BJ (cell line): ENCODE results near the gene NSF. TPM values are rescaled to one million over a fixed set of nuclear protein-coding genes. Genes with fewer than 3 reads are reported as not detected.
"Not testable (repeated sequence)": the region's sequence is repeated elsewhere in the genome, so short reads cannot be mapped to it uniquely, and the experiment has no call there.

Source experiments
- CTCF ChIA-PET: fragments of 350-600 bp; formaldehyde crosslinking; extraction: SDS; loops from one replicate; lab custom pipeline; 2021; ENCODE audit warnings: antibody characterized with exemption, inconsistent platforms; lab: Yijun Ruan, JAX
- POLR2A ChIA-PET: fragments of 300-600 bp; sonication (Branson Sonifier 250); formaldehyde crosslinking; extraction: SDS; loops from one replicate; lab custom pipeline; 2021; ENCODE audit warnings: antibody characterized with exemption; lab: Charles Lee
- DNase-seq: peaks from one replicate; pipeline ENCODE4 v3.0.0-alpha.2; 2011; ENCODE audit warnings: low read depth
- H3K27me3 ChIP-seq: 2 replicates; pipeline ENCODE4 v1.6.0; 2011; ENCODE audit warnings: low read length; ENCODE audit not compliant: control insufficient read depth, insufficient read depth
- H3K36me3 ChIP-seq: 2 replicates; pipeline ENCODE4 v1.5.1; 2011; ENCODE audit warnings: low read length; ENCODE audit not compliant: control insufficient read depth, insufficient read depth
- H3K4me3 ChIP-seq: 2 replicates; pipeline ENCODE4 v1.5.1; 2011; ENCODE audit warnings: low read depth, mild to moderate bottlenecking, control low read depth, low read length
- polyA plus RNA-seq: library from polyadenylated mRNA; depleted of rRNA; stranded (reverse); fragments of >200 nt; gene quantifications from 2 replicates; pipeline ENCODE4 v1.2.3, GENCODE V29; 2011

The NSF gene
- polyA plus RNA-seq, 1 experiment, result 38.0 TPM

GRCh38 chr17:46600767-46601166, 10.3 kb downstream of the NSF start:
- DNase-seq, result not testable (repeated sequence)

GRCh38 chr17:46603125-46603524, 12.7 kb downstream of the NSF start:
- H3K36me3 ChIP-seq, CTCF ChIA-PET, H3K4me3 ChIP-seq, POLR2A ChIA-PET, H3K27me3 ChIP-seq, DNase-seq: not testable (repeated sequence)

More at GRCh38 chr17:46600767-46601166, 10.3 kb downstream of the NSF start:
- POLR2A ChIA-PET, H3K4me3 ChIP-seq, H3K27me3 ChIP-seq, CTCF ChIA-PET, H3K36me3 ChIP-seq: not testable (repeated sequence)

- CTCF ChIA-PET, DNase-seq, H3K36me3 ChIP-seq, H3K4me3 ChIP-seq, POLR2A ChIA-PET, H3K27me3 ChIP-seq: not testable (repeated sequence)
These were observed 20.8 kb downstream of the NSF start for GRCh38 chr17:46611304-46611703.

- POLR2A ChIA-PET, CTCF ChIA-PET, H3K4me3 ChIP-seq, DNase-seq, H3K36me3 ChIP-seq, H3K27me3 ChIP-seq: not testable (repeated sequence)
These were observed 23.4 kb downstream of the NSF start for GRCh38 chr17:46613876-46614275.

GRCh38 chr17:46617121-46617520, 26.7 kb downstream of the NSF start:
- POLR2A ChIA-PET, H3K36me3 ChIP-seq, DNase-seq, H3K4me3 ChIP-seq, CTCF ChIA-PET, H3K27me3 ChIP-seq: not testable (repeated sequence)

- H3K4me3 ChIP-seq, DNase-seq, H3K27me3 ChIP-seq, POLR2A ChIA-PET, CTCF ChIA-PET, H3K36me3 ChIP-seq: not testable (repeated sequence)
These were observed 28.5 kb downstream of the NSF start for GRCh38 chr17:46618975-46619374.

- DNase-seq, POLR2A ChIA-PET, H3K4me3 ChIP-seq, H3K27me3 ChIP-seq, H3K36me3 ChIP-seq, CTCF ChIA-PET: not testable (repeated sequence)
These were observed 33.3 kb downstream of the NSF start for GRCh38 chr17:46623790-46624189.

- H3K4me3 ChIP-seq, H3K27me3 ChIP-seq, H3K36me3 ChIP-seq, CTCF ChIA-PET, DNase-seq, POLR2A ChIA-PET: not testable (repeated sequence)
These were observed 34.3 kb downstream of the NSF start for GRCh38 chr17:46624726-46625125.

- DNase-seq, H3K36me3 ChIP-seq, POLR2A ChIA-PET, CTCF ChIA-PET, H3K27me3 ChIP-seq, H3K4me3 ChIP-seq: not testable (repeated sequence)
These were observed 37.0 kb downstream of the NSF start for GRCh38 chr17:46627452-46627851.

GRCh38 chr17:46628753-46629436, 38.4 kb downstream of the NSF start:
- DNase-seq, CTCF ChIA-PET, H3K4me3 ChIP-seq, H3K36me3 ChIP-seq, H3K27me3 ChIP-seq, POLR2A ChIA-PET: not testable (repeated sequence)

GRCh38 chr17:46632146-46632545, 41.7 kb downstream of the NSF start:
- H3K27me3 ChIP-seq, POLR2A ChIA-PET, CTCF ChIA-PET, DNase-seq, H3K36me3 ChIP-seq, H3K4me3 ChIP-seq: not testable (repeated sequence)

- DNase-seq, H3K36me3 ChIP-seq, H3K27me3 ChIP-seq, POLR2A ChIA-PET, CTCF ChIA-PET, H3K4me3 ChIP-seq: not testable (repeated sequence)
These were observed 44.4 kb downstream of the NSF start for GRCh38 chr17:46634844-46635243.

GRCh38 chr17:46641861-46642656, 51.6 kb downstream of the NSF start:
- POLR2A ChIA-PET, H3K36me3 ChIP-seq, DNase-seq, CTCF ChIA-PET, H3K4me3 ChIP-seq, H3K27me3 ChIP-seq: not testable (repeated sequence)
